K562 (cell line): ENCODE results near the gene NDUFAF8. TPM values are rescaled to one million over a fixed set of nuclear protein-coding genes. Genes with fewer than 3 reads are reported as not detected.

Source experiments
- ATAC-seq: fragments of 200-7000 bp; cut with Tn5 transposase; 3 replicates; pipeline ENCODE4 v1.9.1; 2020; ENCODE audit warnings: moderate library complexity
- BruUV-seq: library from RNA; stranded (reverse); fragments of 400-500 nt; replicated peaks from 2 replicates; lab custom pipeline; 2021; lab: Mats Ljungman, UMichigan
- CTCF ChIA-PET: fragments of 300-600 bp; formaldehyde crosslinking; extraction: SDS; loops from one replicate; lab custom pipeline; 2021; ENCODE audit warnings: low intra/inter-chr PET ratio; lab: Yijun Ruan, JAX
- POLR2A ChIA-PET: fragments of 300-600, 350-650 bp; sonication (Branson Sonifier 250); formaldehyde crosslinking; extraction: SDS; loops from one replicate; lab custom pipeline; 2021; ENCODE audit warnings: antibody characterized with exemption, inconsistent platforms; lab: Yijun Ruan, JAX
- DNase-seq, 4 experiments: peaks; one replicate each; pipeline versions ENCODE4 v3.0.0 to v3.0.0-alpha.2; 2011 to 2018; ENCODE audit warnings: low spot score in 3 of 4, mixed read lengths in 3 of 4; ENCODE audit errors: extremely low read depth in 1 of 4
- FAIRE-seq: peaks from 2 replicates; lab custom pipeline; 2011; peaks lifted over from hg19 to GRCh38; lab: Jason Lieb, UNC
- H2AFZ ChIP-seq: 2 replicates; pipeline ENCODE4 v1.6.0; 2011; ENCODE audit warnings: low read depth, low read length, control low read depth, inconsistent platforms
- H3K27ac ChIP-seq: fragments of 200-600 bp; 3 replicates; pipeline ENCODE4 v1.8.0; 2011; ENCODE audit warnings: low read depth, mild to moderate bottlenecking, control low read depth, inconsistent platforms, low read length, moderate library complexity, mixed read lengths; ENCODE audit errors: extremely low read depth
- H3K27me3 ChIP-seq, 2 experiments: fragments of 300-600 bp in 1 of 2; 2 replicates in 1 of 2; 3 replicates in 1 of 2; pipeline versions ENCODE4 v1.6.0 to v1.8.0; 2011; ENCODE audit warnings: inconsistent platforms in 2 of 2, low read length in 2 of 2, mild to moderate bottlenecking in 1 of 2, mixed read lengths in 1 of 2, moderate library complexity in 1 of 2; ENCODE audit not compliant: control insufficient read depth in 2 of 2, insufficient read depth in 2 of 2
- H3K36me3 ChIP-seq: fragments of 300-600 bp; 3 replicates; pipeline ENCODE4 v1.8.0; 2011; ENCODE audit warnings: mild to moderate bottlenecking, low read length, inconsistent platforms; ENCODE audit not compliant: control insufficient read depth, insufficient read depth
- H3K4me1 ChIP-seq, 2 experiments: fragments of 200-600 bp in 1 of 2; replicated peaks in 1 of 2; 2 replicates in 1 of 2; 3 replicates in 1 of 2; pipeline versions ENCODE4 v1.5.1 to v1.8.0; 2011; ENCODE audit warnings: inconsistent platforms in 2 of 2, low read length in 2 of 2, mild to moderate bottlenecking in 1 of 2, mixed read lengths in 1 of 2, moderate library complexity in 1 of 2; ENCODE audit not compliant: control insufficient read depth in 2 of 2, insufficient read depth in 2 of 2
- H3K4me2 ChIP-seq: 2 replicates; pipeline ENCODE4 v1.6.1; 2011; ENCODE audit warnings: low read length, control low read depth, inconsistent platforms, mixed read lengths; ENCODE audit not compliant: insufficient read depth
- H3K4me3 ChIP-seq: fragments of 200-600 bp; sonication (generic), shearing (Covaris generic); 2 replicates; pipeline ENCODE4 v1.5.1; 2016; ENCODE audit warnings: control low read depth, inconsistent platforms
- H3K79me2 ChIP-seq: fragments of 200-600 bp; 3 replicates; pipeline ENCODE4 v1.8.0; 2011; ENCODE audit warnings: low read length, inconsistent platforms; ENCODE audit not compliant: control insufficient read depth, insufficient read depth
- H3K9ac ChIP-seq, 2 experiments: 2 replicates each; pipeline versions ENCODE4 v1.6.0 to v1.6.1; 2011; ENCODE audit warnings: low read depth in 2 of 2, low read length in 2 of 2, control low read depth in 1 of 2, inconsistent platforms in 1 of 2, mild to moderate bottlenecking in 1 of 2, mixed read lengths in 1 of 2; ENCODE audit not compliant: insufficient read depth in 1 of 2
- H3K9me1 ChIP-seq: one replicate; pipeline ENCODE4 v1.6.0; 2011; ENCODE audit warnings: inconsistent platforms, mild to moderate bottlenecking, low read length, moderate library complexity; ENCODE audit not compliant: control insufficient read depth, insufficient read depth
- H3K9me3 ChIP-seq: replicated peaks from 2 replicates; pipeline ENCODE4 v1.5.1; 2011; ENCODE audit warnings: low read depth, low read length, inconsistent platforms; ENCODE audit not compliant: control insufficient read depth, insufficient read depth
- H4K20me1 ChIP-seq: replicated peaks from 2 replicates; pipeline ENCODE4 v1.6.1; 2011; ENCODE audit warnings: low read length, inconsistent platforms, mixed read lengths; ENCODE audit not compliant: control insufficient read depth, insufficient read depth
- L3MBTL2 ChIP-seq: fragments of 450-650 bp; IDR thresholded peaks from 2 replicates; pipeline ENCODE4 v1.6.1; 2016; ENCODE audit warnings: mild to moderate bottlenecking, moderate library complexity
- POLR2G ChIP-seq: fragments of 200-400 bp; formaldehyde crosslinking; IDR thresholded peaks from 2 replicates; pipeline ENCODE4 v1.6.1; 2017; ENCODE audit warnings: low read depth, mild to moderate bottlenecking, antibody characterized with exemption, low read length, moderate library complexity
- WHSC1 ChIP-seq: IDR thresholded peaks from one replicate; pipeline ENCODE4 v1.6.1; 2012; ENCODE audit warnings: low read length, control low read depth, inconsistent platforms
- ZNF584 ChIP-seq: fragments of 200-800 bp; sonication (Bioruptor generic); IDR thresholded peaks from 2 replicates; pipeline ENCODE4 v1.6.1; 2016; ENCODE audit warnings: low read depth, mild to moderate bottlenecking, missing genetic modification characterization, missing compliant biosample characterization
- WGBS: fragments of 100-300 bp; shearing (Covaris generic); methylation state at CpG from one replicate; pipeline ENCODE4 v1.1.6; 2016; ENCODE audit warnings: low coverage, mixed read lengths; ENCODE audit not compliant: insufficient coverage; ENCODE audit errors: missing lambda C conversion rate; 5-methylcytosine and 5-hydroxymethylcytosine counted together
- in situ Hi-C: fragments of 300-500 bp; cut with MboI; formaldehyde crosslinking; loops from 4 replicates; pipeline ENCODE4 v1.15.0; 2018; ENCODE audit warnings: inconsistent platforms, mixed read lengths
- intact Hi-C: fragments of 100-400 bp; cut with micrococcal nuclease; formaldehyde crosslinking; loops from 2 replicates; pipeline ENCODE4 v1.14.2; 2022
- polyA plus RNA-seq, 8 experiments: library from polyadenylated mRNA; depleted of rRNA in 4 of 8; stranded (reverse) in 5 of 8; unstranded in 3 of 8; fragments of >200 nt; fragmentation: Nextera tagmentation in 2 of 8; fragmentation: Illumina TruSeq in 1 of 8; extraction: Ambion mirVana in 2 of 8; extraction: Trizol in 1 of 8; gene quantifications; 2 replicates each; pipeline versions ENCODE4 v1.2.1 to v1.2.3, GENCODE V29; 2011 to 2014; ENCODE audit warnings: inconsistent platforms in 1 of 8, missing spikeins in 1 of 8
- total RNA-seq, 7 experiments: library from RNA; depleted of rRNA in 6 of 7; stranded (reverse); fragments of >200 nt in 6 of 7; fragmentation: Illumina TruSeq in 2 of 7; extraction: Trizol in 2 of 7; gene quantifications; 2 replicates each; pipeline versions ENCODE4 v1.2.1 to v1.2.3, GENCODE V29; 2011 to 2021; ENCODE audit warnings: low replicate concordance in 1 of 7
- TF ChIP-seq, protein P1 (sequence below), 2 experiments: fragments of 150-350 bp in 1 of 2; IDR thresholded peaks; 2 replicates each; pipeline ENCODE4 v1.6.1; 2012 to 2016; ENCODE audit warnings: low read depth in 2 of 2, low read length in 2 of 2, mild to moderate bottlenecking in 1 of 2, moderate library complexity in 1 of 2

The NDUFAF8 gene
- total and polyA plus RNA-seq, 9 of the 15 experiments (the other 6 are each of a cell fraction or from before 2014, with no cell fraction given) = 13.5 to 144 (median 90.0) TPM

DNA sequence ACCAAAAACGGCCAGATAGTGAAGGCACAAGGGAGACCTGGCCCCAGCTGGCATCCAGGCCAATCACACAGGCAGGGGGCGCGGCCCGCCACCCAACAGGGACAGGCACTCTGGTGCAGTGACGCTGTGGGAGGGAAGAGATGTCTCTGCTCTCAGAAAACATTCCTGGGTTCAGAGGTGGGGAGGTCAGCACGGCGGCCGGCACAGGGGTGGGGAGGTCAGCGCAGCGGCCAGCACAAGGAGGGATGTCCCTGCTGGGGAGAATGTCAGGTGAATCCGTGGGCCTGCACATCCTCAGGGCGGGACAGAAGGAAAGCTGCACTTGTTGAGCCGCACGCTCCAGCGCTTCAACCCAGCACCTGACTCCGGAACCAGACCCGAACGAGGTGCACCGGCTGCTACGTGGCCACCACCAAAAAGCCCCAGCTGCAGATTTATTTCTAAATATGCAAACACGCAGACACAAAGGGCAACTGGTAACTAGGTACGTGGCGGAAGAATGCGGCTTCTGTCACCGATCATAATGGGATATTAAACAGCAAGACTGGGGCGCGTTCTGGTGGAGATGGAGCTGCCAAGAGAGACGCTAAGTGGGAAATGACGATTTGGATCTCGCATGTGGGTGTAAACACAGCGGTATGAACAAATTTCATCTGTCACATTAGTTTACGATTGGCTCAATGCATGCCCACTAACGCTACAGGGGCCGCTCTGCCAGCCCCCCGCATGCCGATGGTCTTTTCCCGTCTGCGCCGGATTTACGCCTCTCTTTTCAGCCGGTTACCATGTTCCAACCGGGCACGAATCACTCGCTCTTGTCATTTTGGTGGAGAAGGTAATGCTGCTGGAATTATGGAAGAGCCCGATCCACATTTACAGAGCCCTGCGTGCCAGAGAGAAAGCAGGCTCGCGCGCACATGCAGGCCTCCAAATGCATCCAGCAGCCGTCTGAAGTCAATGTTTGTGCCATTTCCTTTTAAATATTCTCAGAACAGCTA lies 40.5 kb downstream of the NDUFAF8 start:
- ChIA-PET POLR2A (interaction anchor here (0.6 to 1.0 kb wide), 4 partner anchors 8 to 815 kb away, joined by 3 read pairs; no protein-coding TSS in a partner anchor), CTCF (no interaction called here)
- Histone ChIP-seq H3K9me3 (no peaks in the 10 kb centered on the region), H3K79me2 (no peaks in the 10 kb centered on the region), H3K27ac (no peak overlapping the region), H4K20me1 (no peaks in the 10 kb centered on the region), H3K4me1 (peaks cover 3 to 35% of the 10 kb centered on the region in 2 experiments; a peak in 2 of 5 replicates), H3K9me1 (no peaks in the 10 kb centered on the region), H3K9ac (peak overlapping the region in 1 of 2 experiments; percentile 17; a peak in 1 of 4 replicates), H3K4me2 (no peak overlapping the region), H3K27me3 (no peaks in the 10 kb centered on the region), H3K36me3 (peaks cover 62% of the 10 kb centered on the region; the same call in 1 of the 3 replicates), H3K4me3 (no peak overlapping the region), H2AFZ (no peak overlapping the region)
- ATAC-seq (no peak), DNase-seq (no peak), FAIRE-seq (no peak)
- intact Hi-C loops (no loop called here), in situ Hi-C loops (no loop called here)
- TF ChIP-seq POLR2G (0 out of 2 replicates have a peak, but pooled peaks have one; percentile 12), WHSC1 (no peak), L3MBTL2 (no peak), ZNF584 (CRISPR knock-in tag) (no peak)
- TF ChIP-seq, protein P1, sequence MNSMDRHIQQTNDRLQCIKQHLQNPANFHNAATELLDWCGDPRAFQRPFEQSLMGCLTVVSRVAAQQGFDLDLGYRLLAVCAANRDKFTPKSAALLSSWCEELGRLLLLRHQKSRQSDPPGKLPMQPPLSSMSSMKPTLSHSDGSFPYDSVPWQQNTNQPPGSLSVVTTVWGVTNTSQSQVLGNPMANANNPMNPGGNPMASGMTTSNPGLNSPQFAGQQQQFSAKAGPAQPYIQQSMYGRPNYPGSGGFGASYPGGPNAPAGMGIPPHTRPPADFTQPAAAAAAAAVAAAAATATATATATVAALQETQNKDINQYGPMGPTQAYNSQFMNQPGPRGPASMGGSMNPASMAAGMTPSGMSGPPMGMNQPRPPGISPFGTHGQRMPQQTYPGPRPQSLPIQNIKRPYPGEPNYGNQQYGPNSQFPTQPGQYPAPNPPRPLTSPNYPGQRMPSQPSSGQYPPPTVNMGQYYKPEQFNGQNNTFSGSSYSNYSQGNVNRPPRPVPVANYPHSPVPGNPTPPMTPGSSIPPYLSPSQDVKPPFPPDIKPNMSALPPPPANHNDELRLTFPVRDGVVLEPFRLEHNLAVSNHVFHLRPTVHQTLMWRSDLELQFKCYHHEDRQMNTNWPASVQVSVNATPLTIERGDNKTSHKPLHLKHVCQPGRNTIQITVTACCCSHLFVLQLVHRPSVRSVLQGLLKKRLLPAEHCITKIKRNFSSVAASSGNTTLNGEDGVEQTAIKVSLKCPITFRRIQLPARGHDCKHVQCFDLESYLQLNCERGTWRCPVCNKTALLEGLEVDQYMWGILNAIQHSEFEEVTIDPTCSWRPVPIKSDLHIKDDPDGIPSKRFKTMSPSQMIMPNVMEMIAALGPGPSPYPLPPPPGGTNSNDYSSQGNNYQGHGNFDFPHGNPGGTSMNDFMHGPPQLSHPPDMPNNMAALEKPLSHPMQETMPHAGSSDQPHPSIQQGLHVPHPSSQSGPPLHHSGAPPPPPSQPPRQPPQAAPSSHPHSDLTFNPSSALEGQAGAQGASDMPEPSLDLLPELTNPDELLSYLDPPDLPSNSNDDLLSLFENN (IDR thresholded peaks at IDR 0.05; ENCODE audit: low read depth in 2 of 2, low read length in 2 of 2) = no peak
- no TSS peak for BruUV-seq
- 93% methylated on average over 49 of the region's 50 CpGs for WGBS
